Heart right ventricle (tissue), 16 donors: Measurements from ENCODE around the gene VDR. TPM values are rescaled to one million over a fixed set of nuclear protein-coding genes. Genes with fewer than 3 reads are reported as not detected.

Source experiments
- ATAC-seq, 8 donors: fragments of 200-7000 bp; cut with Tn5 transposase; one replicate each; pipeline ENCODE4 v1.9.1; 2020; ENCODE audit warnings: mild to moderate bottlenecking in 8 of 8, moderate library complexity in 8 of 8, moderate number of reproducible peaks in 1 of 8
- DNase-seq, 2 donors: peaks; one replicate each; pipeline ENCODE4 v3.0.0-alpha.2; 2020
- H3K27ac ChIP-seq, 10 donors: fragments of 200-600 bp; sonication (generic) in 2 of 10; one replicate each; pipeline versions ENCODE4 v1.5.0 to v1.8.0; 2020 to 2022; ENCODE audit warnings: mild to moderate bottlenecking in 3 of 10
- H3K27me3 ChIP-seq, 7 donors: fragments of 200-600 bp; one replicate each; pipeline ENCODE4 v1.8.0; 2021 to 2022; ENCODE audit warnings: mild to moderate bottlenecking in 2 of 7
- H3K36me3 ChIP-seq, 9 donors: fragments of 200-600 bp; sonication (generic) in 1 of 9; one replicate each; pipeline versions ENCODE4 v1.5.0 to v1.8.0; 2020 to 2022; ENCODE audit warnings: mild to moderate bottlenecking in 2 of 9
- H3K4me1 ChIP-seq, 9 donors: fragments of 200-600 bp; sonication (generic) in 1 of 9; one replicate each; pipeline versions ENCODE4 v1.5.0 to v1.8.0; 2020 to 2022; ENCODE audit warnings: mild to moderate bottlenecking in 4 of 9
- H3K4me3 ChIP-seq, 10 donors: fragments of 200-600 bp; sonication (generic) in 2 of 10; one replicate each; pipeline versions ENCODE4 v1.5.0 to v1.8.0; 2020 to 2022; ENCODE audit warnings: mild to moderate bottlenecking in 7 of 10, moderate library complexity in 2 of 10
- H3K9me3 ChIP-seq, 11 donors: fragments of 200-600 bp in 10 of 11; sonication (generic) in 2 of 11; one replicate each; pipeline versions ENCODE4 v1.5.0 to v1.8.0; 2013 to 2022; ENCODE audit warnings: mild to moderate bottlenecking in 2 of 11, control low read depth in 1 of 11, moderate library complexity in 1 of 11
- CTCF ChIP-seq, 9 donors: fragments of 200-600 bp; sonication (generic) in 2 of 9; IDR thresholded peaks; one replicate each; pipeline versions ENCODE4 v1.5.0 to v1.8.0; 2021 to 2022; ENCODE audit warnings: antibody characterized with exemption in 9 of 9, mild to moderate bottlenecking in 5 of 9, moderate library complexity in 1 of 9
- WGBS, 2 donors: extraction: QIAGEN DNeasy Blood & Tissue Kit; methylation state at CpG; one replicate each; pipeline ENCODE4 v1.1.7; 2013; ENCODE audit warnings: inconsistent platforms in 1 of 2; 5-methylcytosine and 5-hydroxymethylcytosine counted together
- intact Hi-C, 10 donors: fragments of 100-400 bp; cut with DNase I; formaldehyde crosslinking; loops; one replicate each; pipeline versions ENCODE4 v1.11.1 to v1.14.2; 2022
- polyA plus RNA-seq, 2 donors: library from polyadenylated mRNA; stranded (reverse); fragments of 200-250 nt; gene quantifications; one replicate each; pipeline ENCODE4 v1.2.3, GENCODE V29; 2013
- total RNA-seq, 10 donors: library from RNA; stranded (reverse); fragmentation: NEBNext Ultra II Directional in 3 of 10; extraction: Animal tissue kit (Norgen Biotek cat#: 25700) in 3 of 10; gene quantifications; one replicate each; pipeline versions ENCODE4 v1.2.1 to v1.2.4, GENCODE V29; 2021 to 2023
- donor health status: Arrhythmogenic right ventricular cardiomyopathy.
- donor health status: ischemic (EF 13 %, LVEDD 7.1; RV severe dilation, severe dysfunction).
- donor health status: healthy with polysubstance abuse.
- donor health status: DM: no; HTN: yes; CAD: no.
- donor health status: DM: no; HTN: no; CAD: no.
- donor health status: ischemic (EF 25% LVEDD 6.9; RV normal size, moderate dysfunction).
- donor health status: ischemic (EF 25% LVEDD 5.7; RV mildly dilated, moderate dysfunction).
- donor health status: healthy.
- donor health status: DM: yes; HTN: yes; CAD: no.
- donor health status: Ischemic cardiomyopathy.
- donor health status: ischemic (EF 35%, LVEDD 5.7; RV mildly dilated, moderate dysfunction).
- donor health status: nonischemic (EF 11% LVEDD 7.7; RV severe dilation, severe dysfunction).
- donor health status: DM: yes; HTN: yes; CAD: no.
- donor health status: PGD.
- donor health status: ischemic (EF 29% LVEDD 5.4; RV normal size, mild dysfunction).
- donor health status: nonischemic (EF 23%, LVEDD 6.1; RV moderate dilation, normal function).

Gene VDR
- total and polyA plus RNA-seq, 12 donors: 0.08 to 3.0 (median 0.31) TPM

GRCh38 chr12:47801170-47801903 is 103.5 kb downstream of the VDR start:
- WGBS, 2 donors: 37 to 63% methylated on average over 7 of the region's 7 CpGs
- Histone ChIP-seq H3K36me3 (peaks cover 0 to 66% (median 15%) of the 10 kb centered on the region in 9 donors), H3K4me3 (peak overlapping the region in 3 of 10 donors; percentile 3 to 15 (median 10)), H3K27ac (peak overlapping the region; percentile 33 to 99 (median 82)), H3K4me1 (peaks cover 57 to 86% (median 81%) of the 10 kb centered on the region in 9 donors), H3K9me3 (no peaks in the 10 kb centered on the region), H3K27me3 (no peaks in the 10 kb centered on the region)
- intact Hi-C loops: no loop called here
- DNase-seq (no peak), ATAC-seq (peak in 7 of 8 donors; percentile 19 to 49 (median 28))
- peak in 7 of 9 donors; percentile 22 to 49 (median 31) for TF ChIP-seq CTCF (IDR thresholded peaks at IDR 0.05)

GRCh38 chr12:47800582-47800981 is 104.2 kb downstream of the VDR start:
- H3K36me3 ChIP-seq: peaks cover 0 to 66% (median 23%) of the 10 kb centered on the region in 9 donors
- no peak for DNase-seq
- intact Hi-C loops: no loop called here
- H3K9me3 ChIP-seq: no peaks in the 10 kb centered on the region
- H3K27me3 ChIP-seq: no peaks in the 10 kb centered on the region
- H3K4me3 ChIP-seq: no peak overlapping the region
- H3K27ac ChIP-seq: peak overlapping the region; percentile 14 to 99 (median 70)
- WGBS, 2 donors: 80 to 83% methylated on average over 7 of the region's 7 CpGs
- H3K4me1 ChIP-seq: peaks cover 57 to 78% (median 73%) of the 10 kb centered on the region in 9 donors
- no peak for TF ChIP-seq CTCF (IDR thresholded peaks at IDR 0.05)
- ATAC-seq: no peak

GRCh38 chr12:47799357-47799955 is 105.3 kb downstream of the VDR start:
- peak; percentile 56 to 85 (median 66) for ATAC-seq
- TF ChIP-seq CTCF (IDR thresholded peaks at IDR 0.05): no peak

GRCh38 chr12:47798382-47798948 is 106.3 kb downstream of the VDR start:
- DNase-seq: no peak
- Histone ChIP-seq H3K36me3 (peaks cover 0 to 68% (median 44%) of the 10 kb centered on the region in 9 donors), H3K27me3 (no peaks in the 10 kb centered on the region), H3K27ac (peak overlapping the region in 7 of 10 donors; percentile 2 to 99 (median 76)), H3K4me1 (peaks cover 44 to 57% (median 52%) of the 10 kb centered on the region in 9 donors), H3K9me3 (no peaks in the 10 kb centered on the region), H3K4me3 (no peak overlapping the region)
- TF ChIP-seq CTCF (IDR thresholded peaks at IDR 0.05): no peak
- no peak for ATAC-seq
- intact Hi-C loops: loop anchor here in 7 of 10 donors (1.0 to 5.0 kb wide), 3 partner anchors 18 to 39 kb away; no protein-coding TSS in a partner anchor
- WGBS, 2 donors: 88 to 91% methylated on average over 17 of the region's 17 CpGs

More at GRCh38 chr12:47799357-47799955, 105.3 kb downstream of the VDR start:
- intact Hi-C loops: loop anchor here in 6 of 10 donors (2.0 to 5.0 kb wide), 2 partner anchors 37 to 38 kb away; no protein-coding TSS in a partner anchor
- no peaks in the 10 kb centered on the region for H3K9me3 ChIP-seq
- 15 to 29% methylated on average over 7 of the region's 7 CpGs for WGBS, 2 donors
- no peaks in the 10 kb centered on the region for H3K27me3 ChIP-seq
- H3K27ac ChIP-seq: peak overlapping the region; percentile 33 to 99 (median 72)
- H3K36me3 ChIP-seq: peaks cover 0 to 67% (median 34%) of the 10 kb centered on the region in 9 donors
- H3K4me1 ChIP-seq: peaks cover 51 to 67% (median 62%) of the 10 kb centered on the region in 9 donors
- DNase-seq: peak; percentile 70 to 74
- no peak overlapping the region for H3K4me3 ChIP-seq
